Suprapubic skin (tissue), 3 donors: Measurements from ENCODE around the gene LZTS3.

Source experiments
- POLR2A ChIP-seq, 2 donors: fragments of 450-650 bp; IDR thresholded peaks; one replicate each; pipeline ENCODE4 v1.6.1; 2017; ENCODE audit warnings: antibody characterized with exemption in 2 of 2, mild to moderate bottlenecking in 2 of 2, moderate library complexity in 2 of 2
- TF ChIP-seq, protein P1 (sequence below), 2 donors: fragments of 200-600 bp in 1 of 2; fragments of 450-650 bp in 1 of 2; sonication (generic) in 1 of 2; IDR thresholded peaks; one replicate each; pipeline ENCODE4 v1.5.1; 2016 to 2019; ENCODE audit warnings: antibody characterized with exemption in 2 of 2, mild to moderate bottlenecking in 1 of 2, moderate library complexity in 1 of 2

DNA sequence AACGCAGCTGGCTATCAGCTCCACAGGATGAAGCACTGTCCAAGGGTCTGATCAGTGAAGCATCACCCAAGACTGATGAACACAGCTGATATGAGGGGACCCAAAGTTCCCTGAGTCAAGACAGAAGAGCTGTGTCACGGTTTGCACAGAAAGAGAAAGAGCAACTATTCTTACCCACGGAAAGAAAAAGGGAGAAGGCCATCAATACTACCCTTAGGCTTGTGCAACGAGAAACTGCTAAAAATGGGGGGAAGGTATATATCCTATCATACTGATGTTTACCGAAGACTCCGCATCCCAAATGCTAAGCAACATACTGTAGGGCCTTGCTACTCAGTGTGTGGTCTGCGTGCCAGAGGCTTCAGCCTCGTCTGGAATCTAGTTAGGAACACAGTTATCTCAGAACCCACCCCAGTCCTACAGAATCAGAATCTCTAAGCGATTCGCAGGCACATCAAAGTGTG is 14.3 kb downstream of the LZTS3 start:
- TF ChIP-seq, protein P1, sequence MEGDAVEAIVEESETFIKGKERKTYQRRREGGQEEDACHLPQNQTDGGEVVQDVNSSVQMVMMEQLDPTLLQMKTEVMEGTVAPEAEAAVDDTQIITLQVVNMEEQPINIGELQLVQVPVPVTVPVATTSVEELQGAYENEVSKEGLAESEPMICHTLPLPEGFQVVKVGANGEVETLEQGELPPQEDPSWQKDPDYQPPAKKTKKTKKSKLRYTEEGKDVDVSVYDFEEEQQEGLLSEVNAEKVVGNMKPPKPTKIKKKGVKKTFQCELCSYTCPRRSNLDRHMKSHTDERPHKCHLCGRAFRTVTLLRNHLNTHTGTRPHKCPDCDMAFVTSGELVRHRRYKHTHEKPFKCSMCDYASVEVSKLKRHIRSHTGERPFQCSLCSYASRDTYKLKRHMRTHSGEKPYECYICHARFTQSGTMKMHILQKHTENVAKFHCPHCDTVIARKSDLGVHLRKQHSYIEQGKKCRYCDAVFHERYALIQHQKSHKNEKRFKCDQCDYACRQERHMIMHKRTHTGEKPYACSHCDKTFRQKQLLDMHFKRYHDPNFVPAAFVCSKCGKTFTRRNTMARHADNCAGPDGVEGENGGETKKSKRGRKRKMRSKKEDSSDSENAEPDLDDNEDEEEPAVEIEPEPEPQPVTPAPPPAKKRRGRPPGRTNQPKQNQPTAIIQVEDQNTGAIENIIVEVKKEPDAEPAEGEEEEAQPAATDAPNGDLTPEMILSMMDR (IDR thresholded peaks at IDR 0.05) = no peak
- no peak for TF ChIP-seq POLR2A (IDR thresholded peaks at IDR 0.05)
